Esophagus squamous epithelium (tissue), 5 donors: Measurements from ENCODE around the gene LRRC31. TPM values are rescaled to one million over a fixed set of nuclear protein-coding genes. Genes with fewer than 3 reads are reported as not detected.

Source experiments
- DNase-seq: peaks from one replicate; lab custom pipeline; 2025; lab: John Stamatoyannopoulos, UW
- H3K27ac ChIP-seq, 4 donors: fragments of 200-600 bp; sonication (generic); one replicate each; pipeline ENCODE4 v1.5.1; 2016 to 2019; ENCODE audit warnings: mild to moderate bottlenecking in 1 of 4
- H3K27me3 ChIP-seq, 4 donors: fragments of 200-600 bp; sonication (generic); 1 replicate in 3 of 4; 2 replicates in 1 of 4; pipeline versions ENCODE4 v1.5.1 to v1.6.0; 2017 to 2021; ENCODE audit warnings: antibody characterized with exemption in 1 of 4
- H3K36me3 ChIP-seq, 3 donors: fragments of 200-600 bp; sonication (generic); one replicate each; pipeline ENCODE4 v1.5.1; 2016 to 2019
- H3K4me1 ChIP-seq, 3 donors: fragments of 200-600 bp; sonication (generic); one replicate each; pipeline ENCODE4 v1.5.1; 2017 to 2019
- H3K4me3 ChIP-seq, 4 donors: fragments of 200-600 bp; sonication (generic); 1 replicate in 3 of 4; 2 replicates in 1 of 4; pipeline ENCODE4 v1.5.1; 2016 to 2019; ENCODE audit warnings: mild to moderate bottlenecking in 2 of 4, moderate library complexity in 1 of 4
- H3K9me3 ChIP-seq, 3 donors: fragments of 200-600 bp; sonication (generic); one replicate each; pipeline ENCODE4 v1.5.1; 2016 to 2019
- CTCF ChIP-seq, 6 experiments: fragments of 450-650 bp in 4 of 6; fragments of 200-600 bp in 2 of 6; sonication (generic) in 2 of 6; IDR thresholded peaks; one replicate each; pipeline ENCODE4 v1.5.1; 2016 to 2019; ENCODE audit warnings: antibody characterized with exemption in 6 of 6, mild to moderate bottlenecking in 4 of 6, moderate library complexity in 4 of 6
- POLR2A ChIP-seq, 4 donors: fragments of 450-650 bp; IDR thresholded peaks; one replicate each; pipeline ENCODE4 v1.6.1; 2017; ENCODE audit warnings: antibody characterized with exemption in 4 of 4, mild to moderate bottlenecking in 4 of 4, moderate library complexity in 3 of 4
- WGBS, 2 donors: methylation state at CpG; one replicate each; pipeline ENCODE4 v1.1.5; 2018; 5-methylcytosine and 5-hydroxymethylcytosine counted together
- intact Hi-C: fragments of 100-400 bp; cut with DNase I; formaldehyde crosslinking; loops from one replicate; pipeline ENCODE4 v1.15.0; 2022
- total RNA-seq, 4 donors: library from RNA; depleted of rRNA; stranded (reverse); fragments of >200 nt; gene quantifications; one replicate each; pipeline ENCODE4 v1.1.0, GENCODE V29; 2016
- donor health status: DM: yes; HTN: yes; CAD: no.

The LRRC31 gene
- total RNA-seq, 4 donors from 2014 or later = not detected

GRCh38 chr3:169812332-169813235, 57.2 kb downstream of the LRRC31 start, which contains the start of the genes LRRC34 and LRRIQ4:
Gene LRRC34, minus strand, starts transcription at chr3:169812904. Its CDS starts 356 bp downstream, at chr3:169812548.
Gene LRRIQ4, plus strand, starts transcription at chr3:169812870. Its CDS starts 9,052 bp downstream, at chr3:169821922.
- Histone ChIP-seq H3K4me3 (peak within 1 kb of the TSS; percentile 42 to 85 (median 62)), H3K9me3 (peaks cover 0 to 11% (median 3%) of the 10 kb centered on the region in 3 donors), H3K27ac (peak within 1 kb of the TSS; percentile 41 to 81 (median 68)), H3K36me3 (no peaks in the 10 kb centered on the region), H3K27me3 (peaks cover 0 to 11% (median 0%) of the 10 kb centered on the region in 4 donors), H3K4me1 (peaks cover 12 to 33% (median 13%) of the 10 kb centered on the region in 3 donors)
- intact Hi-C loops = no loop called here
- TF ChIP-seq CTCF (IDR thresholded peaks at IDR 0.05) (no peak), POLR2A (IDR thresholded peaks at IDR 0.05) (no peak)
- peak; percentile 19 for DNase-seq
- 10 to 53% methylated on average over 2 to 22 of the region's 56 CpGs for WGBS, 2 donors

- DNase-seq = no peak
- TF ChIP-seq CTCF (IDR thresholded peaks at IDR 0.05) (no peak), POLR2A (IDR thresholded peaks at IDR 0.05) (no peak)
- intact Hi-C loops = no loop called here
- H3K27me3 ChIP-seq = peaks cover 0 to 11% (median 0%) of the 10 kb centered on the region in 4 donors
- H3K4me3 ChIP-seq = peak overlapping the region; percentile 42 to 85 (median 62)
- 7 to 10% methylated on average over 8 to 21 of the region's 29 CpGs for WGBS, 2 donors
- peak overlapping the region; percentile 41 to 81 (median 68) for H3K27ac ChIP-seq
- H3K36me3 ChIP-seq = no peaks in the 10 kb centered on the region
- peaks cover 0 to 11% (median 3%) of the 10 kb centered on the region in 3 donors for H3K9me3 ChIP-seq
- peaks cover 12 to 33% (median 13%) of the 10 kb centered on the region in 3 donors for H3K4me1 ChIP-seq
Observed at GRCh38 chr3:169811631-169812331, 58.0 kb downstream of the LRRC31 start.

GRCh38 chr3:169809230-169809795, 60.4 kb downstream of the LRRC31 start:
- Histone ChIP-seq H3K9me3 (no peaks in the 10 kb centered on the region), H3K27ac (no peak overlapping the region), H3K27me3 (peaks cover 0 to 11% (median 0%) of the 10 kb centered on the region in 4 donors), H3K36me3 (no peaks in the 10 kb centered on the region), H3K4me3 (no peak overlapping the region), H3K4me1 (peaks cover 12 to 33% (median 13%) of the 10 kb centered on the region in 3 donors)
- DNase-seq = no peak
- intact Hi-C loops = no loop called here
- no peak for TF ChIP-seq CTCF (IDR thresholded peaks at IDR 0.05)
- TF ChIP-seq POLR2A (IDR thresholded peaks at IDR 0.05) = no peak
- 31 to 34% methylated on average over 2 of the region's 2 CpGs for WGBS, 2 donors

DNA sequence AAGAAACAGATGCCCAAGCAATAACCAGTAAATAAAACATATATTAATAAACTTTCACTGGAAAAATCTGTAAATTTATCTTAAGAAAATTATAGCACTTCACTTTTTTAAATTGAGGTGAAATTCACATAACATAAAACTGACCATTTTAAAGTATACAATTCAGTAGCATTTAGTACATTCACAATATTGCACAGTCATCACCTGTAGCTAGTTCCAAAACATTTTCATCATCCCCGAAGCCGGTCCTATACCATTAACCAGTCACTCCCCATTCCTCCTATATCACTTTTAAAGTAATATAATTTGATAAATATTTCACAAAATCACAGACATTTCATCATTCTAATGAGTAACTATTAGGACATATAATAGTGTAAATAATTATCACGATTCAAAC, 65.1 kb downstream of the LRRC31 start:
- TF ChIP-seq POLR2A (IDR thresholded peaks at IDR 0.05) (no peak), CTCF (IDR thresholded peaks at IDR 0.05) (no peak)
- no peaks in the 10 kb centered on the region for H3K36me3 ChIP-seq
- H3K9me3 ChIP-seq = no peaks in the 10 kb centered on the region
- no peaks in the 10 kb centered on the region for H3K27me3 ChIP-seq
- WGBS, 2 donors = 82 to 88% methylated on average over 3 of the region's 3 CpGs
- no peaks in the 10 kb centered on the region for H3K4me1 ChIP-seq
- H3K27ac ChIP-seq = no peak overlapping the region
- H3K4me3 ChIP-seq = no peak overlapping the region
- DNase-seq = no peak
- intact Hi-C loops = no loop called here
